22Rv1 (cell line): ENCODE data around the gene ATP2B2.

ENCODE experiments used
- ZFX ChIP-seq: fragments of 450-650 bp; IDR thresholded peaks from 2 replicates; pipeline ENCODE4 v1.6.1; 2017; ENCODE audit warnings: antibody characterized with exemption, borderline replicate concordance
- TF ChIP-seq, protein P1 (sequence below): fragments of 450-650 bp; IDR thresholded peaks from 2 replicates; pipeline ENCODE4 v1.5.1; 2017; ENCODE audit warnings: mild to moderate bottlenecking

- TF ChIP-seq, protein P1, sequence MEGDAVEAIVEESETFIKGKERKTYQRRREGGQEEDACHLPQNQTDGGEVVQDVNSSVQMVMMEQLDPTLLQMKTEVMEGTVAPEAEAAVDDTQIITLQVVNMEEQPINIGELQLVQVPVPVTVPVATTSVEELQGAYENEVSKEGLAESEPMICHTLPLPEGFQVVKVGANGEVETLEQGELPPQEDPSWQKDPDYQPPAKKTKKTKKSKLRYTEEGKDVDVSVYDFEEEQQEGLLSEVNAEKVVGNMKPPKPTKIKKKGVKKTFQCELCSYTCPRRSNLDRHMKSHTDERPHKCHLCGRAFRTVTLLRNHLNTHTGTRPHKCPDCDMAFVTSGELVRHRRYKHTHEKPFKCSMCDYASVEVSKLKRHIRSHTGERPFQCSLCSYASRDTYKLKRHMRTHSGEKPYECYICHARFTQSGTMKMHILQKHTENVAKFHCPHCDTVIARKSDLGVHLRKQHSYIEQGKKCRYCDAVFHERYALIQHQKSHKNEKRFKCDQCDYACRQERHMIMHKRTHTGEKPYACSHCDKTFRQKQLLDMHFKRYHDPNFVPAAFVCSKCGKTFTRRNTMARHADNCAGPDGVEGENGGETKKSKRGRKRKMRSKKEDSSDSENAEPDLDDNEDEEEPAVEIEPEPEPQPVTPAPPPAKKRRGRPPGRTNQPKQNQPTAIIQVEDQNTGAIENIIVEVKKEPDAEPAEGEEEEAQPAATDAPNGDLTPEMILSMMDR: no peak
- TF ChIP-seq ZFX: no peak
Observed at GRCh38 chr3:10554746-10555145, 49.4 kb upstream of the ATP2B2 start.
